Neural cell (in vitro differentiated cells): Measurements from ENCODE around the gene TESK1.

ENCODE experiments used
- CTCF ChIP-seq: fragments of 450-650 bp; IDR thresholded peaks from 2 replicates; pipeline ENCODE4 v1.5.1; 2014; ENCODE audit warnings: antibody characterized with exemption, mild to moderate bottlenecking, moderate library complexity; ENCODE audit not compliant: poor library complexity, severe bottlenecking
- EP300 ChIP-seq: fragments of 450-650 bp; conservative IDR thresholded peaks from 2 replicates; pipeline ENCODE4 v1.6.1; 2014; ENCODE audit warnings: antibody characterized with exemption, mild to moderate bottlenecking, moderate library complexity; ENCODE audit not compliant: poor library complexity, severe bottlenecking
- EZH2 ChIP-seq: fragments of 200-600, 300-800 bp; shearing (Covaris generic), sonication (generic); IDR thresholded peaks from 2 replicates; pipeline ENCODE4 v1.6.1; 2014; ENCODE audit warnings: antibody characterized with exemption, low read length, borderline replicate concordance, mild to moderate bottlenecking; ENCODE audit not compliant: insufficient read depth, poor library complexity, severe bottlenecking
- MXI1 ChIP-seq: fragments of 450-650 bp; conservative IDR thresholded peaks from 2 replicates; pipeline ENCODE4 v1.6.1; 2014; ENCODE audit warnings: antibody characterized with exemption, mild to moderate bottlenecking; ENCODE audit not compliant: poor library complexity, severe bottlenecking
- POLR2AphosphoS5 ChIP-seq: IDR thresholded peaks from 2 replicates; pipeline ENCODE4 v1.6.1; 2012
- RAD21 ChIP-seq: fragments of 450-650 bp; conservative IDR thresholded peaks from 2 replicates; pipeline ENCODE4 v1.6.1; 2014; ENCODE audit warnings: antibody characterized with exemption, mild to moderate bottlenecking, moderate library complexity
- REST ChIP-seq: IDR thresholded peaks from 2 replicates; pipeline ENCODE4 v1.6.1; 2012; ENCODE audit warnings: borderline replicate concordance
- SMC3 ChIP-seq: fragments of 450-650 bp; conservative IDR thresholded peaks from 2 replicates; pipeline ENCODE4 v1.6.1; 2014; ENCODE audit warnings: antibody characterized with exemption, mild to moderate bottlenecking, moderate library complexity; ENCODE audit not compliant: poor library complexity

GRCh38 chr9:35575478-35575877, 29.6 kb upstream of the TESK1 start:
- TF ChIP-seq SMC3 (no peak), EZH2 (no peak), CTCF (no peak), EP300 (no peak), MXI1 (no peak), REST (no peak), POLR2AphosphoS5 (no peak), RAD21 (no peak)
